SIG-M5 treated with dmso at 0.1 percent for 504 hours (cell line): ENCODE results near the gene ABHD16A.

Experiments
- DNase-seq: peaks from one replicate; lab custom pipeline; 2025; ENCODE audit not compliant: unreplicated experiment; lab: John Stamatoyannopoulos, UW

Gene ABHD16A

GRCh38 chr6:31642798-31643570 is 60.1 kb downstream of the ABHD16A start:
- no peak for DNase-seq

DNA sequence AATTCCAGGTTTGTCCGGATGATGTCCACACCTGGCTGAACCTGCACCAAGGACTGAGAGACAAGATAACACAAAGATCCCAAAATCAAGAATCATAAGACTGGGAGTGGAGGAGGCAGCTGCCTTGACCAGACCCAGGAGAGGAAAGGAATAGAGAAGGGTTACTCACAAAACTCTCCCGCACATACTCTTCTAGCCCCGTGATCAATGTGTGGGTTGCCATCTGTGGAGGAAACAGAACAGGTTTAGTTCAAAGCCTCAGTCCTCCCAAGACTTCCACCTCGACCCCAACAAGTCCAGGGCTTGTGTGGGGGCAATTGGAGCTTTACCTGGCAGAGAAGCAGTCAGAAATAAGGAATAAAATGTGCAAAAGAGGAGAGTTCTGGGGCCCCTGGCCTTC is 61.8 kb downstream of the ABHD16A start:
- no peak for DNase-seq

- no peak for DNase-seq
These were observed 62.5 kb downstream of the ABHD16A start for GRCh38 chr6:31640612-31641011.

- DNase-seq, result no peak
These were observed 63.7 kb downstream of the ABHD16A start for GRCh38 chr6:31639449-31639861.

GRCh38 chr6:31639043-31639442 is 64.1 kb downstream of the ABHD16A start:
- DNase-seq, result no peak
